NCI-H82 (cell line): Measurements from ENCODE around the gene PSMD9.
"Not testable (repeated sequence)": the region's sequence is repeated elsewhere in the genome, so short reads cannot be mapped to it uniquely, and the experiment has no call there.

Source experiments
- DNase-seq: peaks from one replicate; lab custom pipeline; 2025; lab: John Stamatoyannopoulos, UW

PSMD9 gene

DNA sequence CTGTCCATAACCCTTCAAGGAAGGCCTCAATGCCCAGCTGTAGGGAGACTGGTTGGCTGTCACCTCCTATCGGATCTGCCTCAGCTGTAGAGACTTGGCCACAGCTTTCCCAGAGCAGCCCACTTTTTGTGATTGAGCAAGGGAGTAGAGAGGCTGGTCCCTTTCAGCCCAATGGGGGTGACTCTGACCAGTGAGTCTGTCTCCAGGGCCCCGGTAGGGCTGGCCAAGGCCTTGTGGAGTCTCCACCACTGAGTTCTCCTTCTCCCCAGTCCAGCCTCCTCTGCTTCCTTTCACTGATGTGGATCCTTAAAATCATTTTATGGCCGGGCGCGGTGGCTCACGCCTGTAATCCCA is 15.4 kb upstream of the PSMD9 start:
- no peak for DNase-seq

DNA sequence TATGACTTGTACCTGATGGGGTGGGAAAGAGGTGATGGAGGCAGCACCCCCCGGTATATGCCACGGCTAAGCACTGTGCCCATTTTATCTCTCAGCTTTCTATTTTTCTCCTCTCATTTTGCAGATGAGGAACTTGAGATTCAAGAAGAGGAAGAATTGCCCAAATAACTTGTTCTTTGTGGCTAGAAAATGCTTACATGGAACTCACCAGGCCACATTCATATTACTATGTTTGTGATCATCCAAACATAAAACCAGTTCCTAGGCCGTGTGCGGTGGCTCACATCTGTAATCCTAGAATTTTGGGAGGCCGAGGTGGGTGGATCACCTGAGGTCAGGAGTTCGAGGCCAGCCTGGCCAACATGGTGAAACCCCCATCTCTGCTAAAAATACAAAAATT is 14.5 kb upstream of the PSMD9 start:
- no peak for DNase-seq

DNA sequence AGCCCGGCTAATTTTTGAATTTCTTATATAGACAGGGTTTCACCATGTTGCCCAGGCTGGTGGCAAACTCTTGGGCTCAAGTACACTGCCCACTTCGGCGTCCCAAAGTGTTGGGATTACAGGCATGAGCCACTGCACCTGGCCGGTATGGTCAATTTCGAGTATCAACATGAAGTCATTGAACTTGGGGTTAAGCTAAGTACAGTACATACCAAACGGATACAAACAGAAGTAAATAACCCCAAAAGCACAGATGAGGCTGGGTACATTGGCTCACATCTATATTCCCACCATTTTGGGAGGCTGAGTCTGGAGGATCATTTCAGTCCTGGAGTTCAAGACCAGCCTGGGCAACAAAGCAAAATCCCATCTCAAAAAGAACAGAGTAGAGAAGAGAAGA is 13.0 kb upstream of the PSMD9 start:
- DNase-seq: no peak

DNA sequence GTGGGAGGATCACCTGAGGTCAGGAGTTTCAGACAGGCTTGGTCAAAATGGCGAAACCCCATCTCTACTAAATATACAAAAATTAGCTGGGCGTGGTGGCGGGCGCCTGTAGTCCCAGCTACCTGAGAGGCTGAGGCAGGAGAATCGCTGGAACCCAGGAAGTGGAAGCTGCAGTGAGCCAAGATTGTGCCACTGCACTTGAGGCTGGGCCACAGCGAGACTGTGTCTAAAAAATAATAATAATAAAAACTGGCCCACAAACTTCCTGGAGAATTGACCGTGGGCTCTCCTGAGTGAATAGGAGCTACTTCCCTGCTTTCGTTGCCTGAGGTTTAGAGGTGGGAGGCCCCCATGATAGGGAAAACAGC is 12.5 kb upstream of the PSMD9 start:
- not testable (repeated sequence) for DNase-seq

DNA sequence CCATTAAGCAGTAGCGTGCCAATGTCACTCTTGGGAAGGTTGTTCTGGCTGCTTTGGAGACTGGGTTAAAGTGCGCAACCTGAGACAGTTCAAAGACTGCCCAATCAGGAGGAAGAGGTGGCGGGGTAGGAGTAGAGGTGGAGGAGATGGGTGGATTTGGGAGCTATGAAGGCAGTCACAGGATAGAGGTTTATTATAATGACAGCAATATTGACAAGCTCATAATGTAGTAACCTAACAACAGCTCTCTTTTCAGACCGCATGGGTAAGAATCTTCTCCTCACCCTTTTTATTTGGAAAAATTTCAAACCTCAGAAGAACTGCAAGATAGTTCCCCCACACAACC is 5.3 kb upstream of the PSMD9 start:
- no peak for DNase-seq

DNA sequence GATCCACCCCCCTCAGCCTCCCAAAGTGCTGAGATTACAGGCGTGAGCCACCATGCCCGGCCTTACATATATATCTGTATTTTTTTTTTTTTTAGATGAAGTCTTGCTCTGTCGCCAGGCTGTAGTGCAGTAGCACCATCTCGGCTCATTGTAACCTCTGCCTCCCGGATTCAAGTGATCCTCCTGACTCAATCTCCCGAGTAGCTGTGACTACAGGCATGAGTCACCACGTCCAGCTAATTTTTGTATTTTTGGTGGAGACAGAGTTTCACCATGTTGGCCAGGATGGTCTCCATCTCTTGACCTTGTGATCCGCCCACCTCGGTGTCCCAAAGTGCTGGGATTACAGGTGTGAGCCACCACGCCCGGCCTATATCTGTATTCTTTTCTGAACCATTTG is 3.5 kb upstream of the PSMD9 start:
- not testable (repeated sequence) for DNase-seq

DNA sequence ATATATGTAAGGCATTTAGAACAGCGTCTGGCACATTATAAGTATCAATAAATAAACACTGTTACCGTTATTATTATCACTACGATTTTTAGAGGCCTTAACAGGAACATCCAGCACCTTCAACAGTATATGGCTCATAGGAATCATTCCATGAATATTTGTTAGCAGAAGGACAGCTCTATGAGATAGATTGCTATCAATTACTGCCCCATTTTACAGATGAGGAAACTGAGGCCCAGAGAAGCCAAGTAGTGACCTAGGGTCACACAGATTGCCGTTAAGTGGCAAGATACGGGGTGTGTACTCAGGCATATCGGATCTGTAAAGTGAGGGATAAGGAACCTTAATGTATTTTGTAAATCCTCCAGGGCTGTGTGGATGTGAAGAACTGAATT is 510 bp upstream of the PSMD9 start:
- no peak for DNase-seq

DNA sequence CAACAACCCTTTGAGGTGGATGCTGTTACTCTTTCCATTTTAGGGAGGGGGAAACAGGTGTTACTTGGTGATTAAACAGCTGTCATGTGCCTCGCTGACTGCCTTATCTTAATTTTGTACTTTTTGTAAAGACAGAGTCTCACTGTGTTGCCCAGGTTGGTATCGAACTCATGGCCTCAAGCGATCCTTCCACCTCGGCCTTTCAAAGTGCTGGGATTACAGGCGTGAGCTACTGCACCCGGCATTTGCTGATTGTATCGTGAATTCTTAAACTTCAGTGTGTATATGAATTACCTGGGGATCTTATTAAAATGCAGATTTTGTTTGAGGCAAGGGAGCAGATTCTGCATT is 659 bp downstream of the PSMD9 start:
- DNase-seq: no peak

DNA sequence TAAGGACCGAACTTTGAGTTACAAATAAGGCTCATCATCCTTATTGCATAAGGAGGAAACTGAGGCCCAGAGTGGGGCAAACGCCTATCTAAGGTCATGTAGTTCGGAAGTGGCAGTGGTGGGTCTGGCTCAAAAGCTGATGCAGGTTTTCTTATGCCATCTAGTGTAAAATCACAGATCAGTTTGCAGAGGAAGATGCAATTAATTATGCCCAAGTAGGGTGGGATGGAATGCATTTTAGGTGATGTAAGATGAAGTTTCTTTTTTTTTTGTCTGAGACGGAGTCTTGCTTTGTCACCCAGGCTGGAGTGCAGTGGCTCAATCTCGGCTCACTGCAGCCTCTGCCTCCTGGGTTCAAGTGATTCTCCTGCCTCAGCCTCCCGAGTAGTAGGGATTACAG is 1.1 kb downstream of the PSMD9 start:
- not testable (repeated sequence) for DNase-seq

DNA sequence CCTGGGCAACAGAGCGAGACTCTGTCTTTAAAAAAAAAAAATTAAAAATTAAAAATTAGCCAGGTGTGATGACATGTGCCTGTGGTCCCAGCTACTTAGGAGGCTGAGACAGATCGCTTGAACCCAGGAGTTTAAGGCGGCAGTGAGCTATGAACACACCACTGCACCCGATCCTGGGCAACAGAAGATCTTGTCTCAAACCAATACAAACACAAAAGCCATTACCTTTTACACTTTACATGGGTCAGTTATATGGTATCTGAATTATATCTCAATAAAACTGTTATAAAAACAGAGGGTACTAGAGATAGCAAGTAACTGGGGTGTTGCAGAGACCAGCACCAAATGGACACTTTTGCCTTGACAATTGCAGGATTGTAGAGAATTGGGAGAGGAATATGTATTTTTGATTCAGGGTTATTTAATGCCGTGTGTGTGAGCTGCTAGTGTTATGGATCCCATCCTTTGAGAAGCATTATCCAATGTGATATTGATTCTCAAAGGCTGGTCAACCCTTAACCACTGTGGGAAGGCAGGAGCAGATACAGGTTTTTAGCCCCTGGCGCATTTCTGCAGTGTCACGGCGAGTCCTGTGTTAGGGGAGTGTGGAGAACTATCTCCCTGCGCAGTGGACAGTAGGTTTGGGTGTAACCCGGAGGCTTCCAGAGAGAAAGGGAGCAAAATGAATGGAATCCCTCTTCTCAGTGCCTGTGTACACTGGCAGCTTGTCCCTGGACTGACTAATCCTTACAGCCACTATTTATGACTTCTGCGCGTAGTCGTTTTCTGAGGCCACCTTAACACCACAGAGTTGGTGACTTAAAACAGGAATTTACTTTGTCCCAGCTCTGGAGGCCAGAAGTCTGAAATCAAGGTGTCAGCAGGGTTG is 4.3 kb downstream of the PSMD9 start:
- no peak for DNase-seq

DNA sequence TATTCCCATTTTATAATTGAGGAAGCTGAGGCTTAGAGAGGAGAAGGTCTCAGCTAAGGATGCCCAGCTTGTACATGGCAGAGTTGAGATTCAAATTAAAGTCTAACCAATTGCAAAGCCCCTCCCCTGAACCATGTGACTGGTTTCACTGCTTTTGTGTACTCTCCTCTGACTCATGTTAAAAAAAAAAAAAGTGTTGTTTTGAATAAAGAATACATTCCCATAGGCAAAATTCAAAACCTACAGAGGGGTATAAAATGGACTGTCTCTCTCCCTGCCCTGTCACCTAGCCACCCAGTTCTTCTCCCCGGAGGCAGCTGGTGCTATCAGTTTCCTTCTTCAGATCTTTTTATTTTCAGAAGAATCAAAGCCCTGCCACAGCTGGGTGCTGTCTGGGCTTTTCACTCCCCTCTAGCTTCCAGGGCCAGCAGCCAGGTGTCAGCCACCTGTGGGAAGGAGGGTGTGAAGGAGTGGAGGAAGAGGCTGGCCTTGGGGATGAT is 5.4 kb downstream of the PSMD9 start:
- no peak for DNase-seq

DNA sequence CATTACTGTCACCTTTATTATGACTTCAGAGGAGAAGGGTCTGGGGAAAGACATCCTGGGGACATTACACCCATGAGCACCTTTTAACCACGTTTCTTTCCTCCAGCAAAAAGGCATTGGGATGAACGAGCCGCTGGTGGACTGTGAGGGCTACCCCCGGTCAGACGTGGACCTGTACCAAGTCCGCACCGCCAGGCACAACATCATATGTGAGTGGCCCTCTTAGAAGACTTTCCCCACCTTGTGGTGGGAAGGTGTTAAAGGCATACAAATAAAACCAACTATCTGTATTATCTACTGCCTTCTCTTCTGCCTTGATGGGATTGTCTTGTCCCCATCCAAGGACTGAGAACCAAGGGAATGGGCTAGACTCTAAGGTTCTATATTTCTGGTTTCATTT is 6.0 kb downstream of the PSMD9 start:
- peak; percentile 65 for DNase-seq

DNA sequence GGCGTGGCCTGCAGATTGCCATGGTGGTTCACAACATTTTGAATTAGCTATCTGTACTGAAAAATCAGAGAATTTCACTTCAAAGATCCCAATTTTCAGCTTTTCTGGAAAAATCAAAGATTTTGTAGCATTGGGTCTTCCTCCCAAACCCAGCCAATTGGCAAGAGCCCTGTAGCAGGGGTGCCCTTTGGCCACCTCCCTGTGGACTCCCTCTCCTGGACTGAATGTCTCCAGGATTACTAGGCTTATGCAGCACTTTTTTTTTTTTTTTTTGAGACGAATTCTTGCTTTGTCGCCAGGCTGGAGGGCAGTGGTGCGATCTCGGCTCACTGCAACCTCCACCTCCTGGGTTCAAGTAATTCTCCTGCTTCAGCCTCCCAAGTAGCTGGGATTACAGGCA is 9.7 kb downstream of the PSMD9 start:
- no peak for DNase-seq

DNA sequence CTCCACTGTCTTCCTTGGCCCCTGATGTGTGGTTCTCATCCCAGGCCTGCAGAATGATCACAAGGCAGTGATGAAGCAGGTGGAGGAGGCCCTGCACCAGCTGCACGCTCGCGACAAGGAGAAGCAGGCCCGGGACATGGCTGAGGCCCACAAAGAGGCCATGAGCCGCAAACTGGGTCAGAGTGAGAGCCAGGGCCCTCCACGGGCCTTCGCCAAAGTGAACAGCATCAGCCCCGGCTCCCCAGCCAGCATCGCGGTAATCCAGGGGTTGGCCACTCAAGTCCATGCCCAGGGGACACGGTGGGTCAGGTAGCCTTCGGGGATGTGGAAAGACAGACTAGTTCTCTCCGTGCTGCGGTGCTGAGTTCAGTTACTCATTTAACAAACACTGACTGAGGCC is 11.0 kb downstream of the PSMD9 start:
- no peak for DNase-seq

DNA sequence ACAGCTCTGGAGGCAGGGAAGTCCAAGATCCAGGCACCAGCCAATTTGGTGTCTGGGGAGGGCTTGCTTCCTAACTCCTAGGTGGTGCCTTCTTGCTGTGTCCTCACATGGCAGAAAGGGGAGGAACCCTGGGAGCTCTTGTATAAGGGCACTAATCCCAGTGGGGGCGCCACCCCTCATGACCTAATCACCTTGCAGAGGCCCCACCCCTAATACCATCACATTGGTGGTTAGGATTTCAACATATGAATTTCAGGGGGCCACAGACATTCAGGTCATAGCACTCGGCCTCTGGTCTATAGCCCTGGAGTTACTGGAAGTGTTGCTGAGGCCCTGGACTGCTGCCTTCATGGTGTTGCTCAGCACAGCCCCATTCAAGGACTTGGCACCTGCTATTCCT is 14.6 kb downstream of the PSMD9 start:
- peak; percentile 21 for DNase-seq

DNA sequence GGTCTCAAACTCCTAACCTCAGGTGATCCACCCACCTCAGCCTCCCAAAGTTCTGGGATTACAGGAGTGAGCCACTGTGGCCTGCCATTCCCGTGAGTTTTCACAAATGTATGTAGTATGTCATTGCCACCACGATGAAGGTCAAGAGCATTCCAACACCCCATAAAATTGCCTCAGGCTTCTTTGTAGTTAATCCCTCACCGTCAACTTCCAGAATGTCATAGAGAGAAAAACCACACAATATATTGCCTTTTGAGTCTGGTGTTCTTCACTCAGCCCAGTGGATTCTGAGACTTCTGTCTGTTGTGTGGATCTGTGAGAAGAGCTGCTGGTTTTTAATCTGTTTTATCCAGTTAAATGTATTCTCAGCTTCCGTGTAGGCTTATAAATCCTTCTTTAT is 17.2 kb downstream of the PSMD9 start:
- no peak for DNase-seq

DNA sequence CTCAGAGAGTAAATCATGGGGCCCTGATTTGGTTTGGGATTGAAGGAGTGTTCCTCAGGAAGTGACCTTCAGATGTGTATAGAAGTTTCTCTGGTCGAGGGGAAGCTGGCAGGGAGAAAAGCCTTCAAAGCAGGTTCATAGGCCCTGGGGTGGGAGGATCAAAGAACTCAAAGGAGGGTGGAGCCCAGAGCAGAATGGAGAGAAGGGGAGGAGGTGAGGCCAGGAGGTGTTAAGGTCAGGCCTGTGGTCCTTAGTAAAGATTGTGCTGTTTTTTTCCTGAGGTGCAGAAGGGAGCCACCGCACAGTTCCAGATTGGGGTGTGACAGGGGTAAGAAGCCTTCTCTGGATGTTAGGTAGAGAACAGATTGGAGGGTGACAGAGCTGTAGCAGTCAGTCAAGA is 20.1 kb downstream of the PSMD9 start:
- no peak for DNase-seq

DNA sequence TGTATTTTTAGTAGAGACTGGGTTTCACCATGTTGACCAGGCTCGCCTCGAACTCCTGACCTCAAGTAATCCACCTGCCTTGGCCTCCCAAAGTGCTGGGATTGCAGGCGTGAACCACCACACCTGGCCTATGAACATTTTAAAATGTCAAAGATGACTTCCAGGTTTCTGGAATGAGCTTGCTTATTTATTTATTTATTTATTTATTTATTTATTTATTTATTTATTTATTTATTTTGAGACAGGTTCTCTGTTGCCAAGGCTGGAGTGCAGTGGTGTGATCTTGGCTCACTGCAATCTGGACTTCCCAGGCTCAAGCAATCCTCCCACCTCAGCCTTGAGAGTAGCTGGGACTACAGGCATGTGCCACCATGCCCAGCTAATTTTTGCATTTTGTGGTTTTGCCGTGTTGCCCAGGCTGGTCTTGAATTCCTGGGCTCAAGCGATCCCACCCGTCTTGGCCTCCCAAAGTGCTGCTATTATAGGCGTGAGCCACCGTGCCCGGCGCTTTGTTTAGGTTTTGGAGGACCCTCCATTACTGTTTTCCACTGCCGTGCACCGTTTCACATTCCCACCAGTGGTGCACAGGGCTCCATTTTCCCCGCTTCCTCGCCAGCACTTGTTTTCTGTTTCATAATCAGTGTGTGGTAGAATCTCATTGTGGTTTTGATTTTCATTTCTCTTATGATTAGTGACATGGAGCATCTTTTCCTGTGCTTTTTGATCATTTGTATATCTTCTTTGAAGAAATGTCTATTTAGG is 23.4 kb downstream of the PSMD9 start:
- no peak for DNase-seq

DNA sequence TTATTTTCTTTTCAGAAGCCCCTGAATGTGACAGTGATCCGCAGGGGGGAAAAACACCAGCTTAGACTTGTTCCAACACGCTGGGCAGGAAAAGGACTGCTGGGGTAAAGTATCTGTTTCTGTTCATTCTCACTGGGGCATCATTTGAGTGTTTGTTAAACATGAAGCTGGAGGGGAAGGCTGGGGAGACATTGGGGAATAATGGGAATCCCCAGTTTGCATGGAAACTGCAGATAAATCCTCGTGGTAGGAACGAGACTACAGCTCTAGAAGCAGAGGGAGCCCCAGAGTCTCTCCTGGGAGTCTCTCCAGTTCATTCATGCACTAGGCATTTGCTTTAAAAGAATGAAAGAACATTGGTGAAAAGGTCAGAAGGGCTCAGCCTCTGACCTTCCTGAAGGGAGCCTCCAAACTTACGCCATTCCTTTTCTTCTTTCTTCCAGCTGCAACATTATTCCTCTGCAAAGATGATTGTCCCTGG is 27.3 kb downstream of the PSMD9 start:
- no peak for DNase-seq

DNA sequence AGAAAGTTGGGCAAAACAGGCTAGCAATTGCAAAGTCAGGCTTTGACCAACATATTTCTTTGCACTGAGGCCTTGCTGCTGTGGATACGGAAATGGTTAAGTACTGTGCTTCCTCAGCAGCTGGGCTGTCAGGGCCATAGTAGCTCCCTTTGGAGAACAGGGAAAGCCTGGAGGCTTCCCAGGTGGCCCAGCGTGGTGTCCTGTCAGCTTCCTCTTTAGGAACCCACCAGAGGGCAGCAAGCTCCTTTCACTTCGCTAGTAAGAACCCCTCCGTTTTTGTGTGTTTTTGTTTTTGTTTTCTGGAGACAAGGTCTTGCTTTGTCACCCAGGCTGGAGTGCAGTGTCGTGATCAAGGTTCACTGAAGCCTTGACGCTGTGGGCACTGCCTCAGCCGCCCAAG is 28.1 kb downstream of the PSMD9 start:
- DNase-seq: peak; percentile 68

DNA sequence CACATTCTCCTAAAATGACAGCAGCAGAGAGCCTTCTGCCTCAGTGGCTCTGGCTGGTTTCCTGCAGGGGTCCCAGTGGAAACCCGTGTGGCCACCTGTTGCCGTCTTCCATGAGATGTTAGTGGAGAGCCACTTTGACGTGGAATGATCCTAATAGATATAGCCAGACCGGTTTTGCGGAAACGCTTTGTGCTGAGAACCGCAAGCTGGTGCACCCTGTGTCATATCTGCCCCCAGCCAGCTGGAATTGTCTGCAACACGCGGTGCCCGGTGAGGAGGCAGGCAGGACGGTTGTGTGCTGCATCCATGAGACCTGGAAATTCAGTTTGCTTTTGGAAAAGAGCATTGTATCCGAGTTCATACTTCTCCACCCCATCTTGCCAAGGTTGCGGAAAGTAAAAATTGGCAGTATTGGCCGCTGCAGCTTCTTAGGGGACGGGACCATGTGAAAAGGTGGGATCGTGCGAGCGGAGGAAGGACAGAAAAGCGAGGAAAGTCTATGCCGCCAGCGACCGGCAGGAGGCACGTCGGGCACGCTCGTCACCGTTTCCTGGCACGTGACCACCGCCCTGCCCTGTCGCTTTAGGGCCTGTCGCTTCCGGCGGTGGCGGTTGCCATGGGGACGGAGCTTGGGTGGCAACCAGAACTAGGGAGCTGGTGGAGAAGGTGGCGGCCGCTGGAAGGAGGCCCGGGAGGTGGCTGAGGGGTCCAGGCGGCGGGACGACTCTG is 29.5 kb downstream of the PSMD9 start, which contains the start of gene CFAP251:
Gene CFAP251, plus strand, starts transcription at position 643 of the 729 bp plus-strand sequence. CDS start 2,714 bp downstream, outside the sequence.
- no peak for DNase-seq

DNA sequence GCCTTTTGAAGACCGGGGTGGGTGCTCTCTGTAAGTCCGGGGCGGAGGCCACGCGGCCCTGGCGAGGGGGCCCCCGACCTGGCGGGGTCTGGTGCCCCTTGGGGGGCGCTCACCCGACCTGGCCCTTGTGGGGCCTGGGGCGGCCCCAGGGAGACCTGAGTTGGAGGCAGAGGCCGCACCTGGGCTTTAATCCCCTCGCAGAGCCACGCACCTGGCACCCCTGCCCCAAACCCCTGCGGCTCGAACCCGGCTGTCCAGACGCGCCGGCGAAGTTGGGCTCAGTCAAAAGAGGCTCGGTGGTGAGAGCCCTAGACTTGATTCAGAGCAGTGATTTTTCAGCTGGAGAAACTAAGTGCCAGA is 30.1 kb downstream of the PSMD9 start:
- no peak for DNase-seq

DNA sequence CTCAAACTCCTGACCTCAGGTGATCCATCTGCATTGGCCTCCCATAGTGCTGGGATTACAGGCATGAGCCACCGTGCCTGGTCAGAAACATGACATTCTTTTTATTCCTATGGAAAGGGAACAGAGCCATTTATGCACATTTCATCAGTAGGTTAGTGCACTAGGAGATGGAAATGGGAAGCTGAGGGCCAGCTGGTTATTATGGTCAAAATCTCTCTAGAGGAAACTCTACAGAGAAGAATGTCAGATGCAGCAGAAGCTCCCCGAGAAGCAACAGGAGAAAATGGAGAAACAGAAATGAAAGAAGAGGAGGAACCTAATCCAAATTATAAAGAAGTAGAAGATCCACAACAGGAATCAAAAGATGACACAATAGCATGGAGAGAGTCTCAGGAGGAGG is 32.5 kb downstream of the PSMD9 start:
- no peak for DNase-seq
